Natural killer cell treated with Interleukin-12 subunit alpha and Interleukin-12 subunit beta and Interleukin-15 and Interleukin-18, amount 100 ng/mL, for 72 hours (primary cell): ENCODE results near the gene ZNF467. TPM values are rescaled to one million over a fixed set of nuclear protein-coding genes. Genes with fewer than 3 reads are reported as not detected.

Source experiments
- ATAC-seq, 2 donors: fragments of 150-1000 bp; cut with Tn5 transposase in 1 of 2; sonication (Bioruptor Pico), chemical (Tn5 transposase) in 1 of 2; 2 replicates each; pipeline ENCODE4 v1.10.0; 2021
- DNase-seq: peaks from one replicate; pipeline ENCODE4 v3.0.0; 2022; ENCODE audit warnings: low spot score
- H3K27ac Mint-ChIP-seq, 2 donors: 1 replicate in 1 of 2; 2 replicates in 1 of 2; pipeline ENCODE4 v1.8.0; 2022; ENCODE audit warnings: mixed read lengths in 2 of 2, mild to moderate bottlenecking in 1 of 2, moderate library complexity in 1 of 2
- H3K27me3 Mint-ChIP-seq, 2 donors: 1 replicate in 1 of 2; 2 replicates in 1 of 2; pipeline ENCODE4 v1.8.0; 2022; ENCODE audit warnings: mixed read lengths in 2 of 2
- H3K36me3 Mint-ChIP-seq: one replicate; pipeline ENCODE4 v1.8.0; 2022; ENCODE audit warnings: mixed read lengths
- H3K4me1 Mint-ChIP-seq, 2 donors: 1 replicate in 1 of 2; 2 replicates in 1 of 2; pipeline ENCODE4 v1.8.0; 2022; ENCODE audit warnings: low read depth in 2 of 2, mixed read lengths in 2 of 2, mild to moderate bottlenecking in 1 of 2
- H3K4me3 Mint-ChIP-seq: one replicate; pipeline ENCODE4 v1.8.0; 2022; ENCODE audit warnings: mixed read lengths
- H3K9me3 Mint-ChIP-seq: 2 replicates; pipeline ENCODE4 v1.8.0; 2022; ENCODE audit warnings: mixed read lengths
- total RNA-seq, 2 donors: library from RNA; stranded (reverse); gene quantifications; one replicate each; pipeline ENCODE4 v1.2.3, GENCODE V29; 2022

ZNF467 gene
- total RNA-seq, 2 donors from 2014 or later: 0.10 to 0.28 TPM

DNA sequence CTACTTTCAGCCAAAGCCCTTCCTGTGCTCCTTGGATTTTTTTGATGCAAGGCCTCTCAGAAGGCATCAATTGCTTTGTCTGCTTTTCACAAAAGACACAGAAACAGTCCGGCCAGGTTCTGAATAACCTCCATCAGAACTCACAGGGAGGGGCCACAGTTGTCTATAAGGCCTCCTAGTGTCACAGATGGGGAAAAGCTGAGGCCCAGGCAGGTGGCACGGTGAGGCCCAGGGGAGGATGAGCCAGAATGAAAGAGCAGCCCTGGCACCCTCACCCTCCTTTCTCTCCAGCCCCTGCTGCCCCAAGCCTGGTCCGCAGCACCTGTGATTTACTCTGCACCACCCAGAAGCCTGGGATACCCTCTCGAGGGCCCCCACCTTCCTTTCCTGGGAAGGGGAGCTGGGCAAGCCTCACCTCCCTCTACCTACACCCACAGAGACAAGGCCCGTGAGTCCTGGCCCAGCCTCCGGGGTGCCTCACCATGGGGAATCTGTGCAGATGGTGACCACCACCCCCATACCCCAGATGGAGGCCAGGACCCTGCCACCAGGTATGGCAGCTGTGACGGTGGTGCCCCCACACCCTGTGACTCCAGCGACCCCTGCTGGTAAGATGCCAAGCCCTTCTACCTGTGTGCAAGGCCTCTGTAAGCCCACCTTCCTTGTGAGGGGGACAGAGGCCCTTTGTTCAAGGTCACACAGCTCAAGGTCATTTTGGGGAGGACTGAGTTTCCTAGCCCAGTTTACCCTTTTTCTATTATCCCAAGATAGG, 26.2 kb upstream of the ZNF467 start:
- Mint-ChIP-seq H3K4me3 (no peak overlapping the region), H3K9me3 (no peaks in the 10 kb centered on the region), H3K4me1 (no peaks in the 10 kb centered on the region), H3K27ac (no peak overlapping the region), H3K36me3 (no peaks in the 10 kb centered on the region), H3K27me3 (no peaks in the 10 kb centered on the region)
- ATAC-seq (no peak), DNase-seq (no peak)

DNA sequence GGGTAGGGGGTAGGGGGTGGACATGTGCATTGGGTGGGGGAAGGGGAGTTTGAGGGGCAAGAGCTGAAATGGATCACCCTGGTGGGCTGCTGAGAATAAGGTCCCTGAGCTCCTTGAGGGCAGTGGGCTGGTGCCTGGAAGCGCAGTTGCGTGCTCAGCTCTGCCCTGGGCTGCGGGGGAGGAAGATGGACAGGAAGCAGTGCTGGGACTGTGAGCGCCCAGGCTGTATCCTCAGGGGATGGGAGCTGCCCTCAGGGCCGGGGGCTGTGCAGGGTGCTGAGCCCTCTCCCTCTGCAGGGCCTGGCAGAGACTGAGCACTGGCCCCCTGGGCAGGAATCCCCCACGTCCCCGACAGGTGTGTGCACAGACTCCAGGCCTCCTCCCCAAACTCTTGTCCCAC, 24.4 kb upstream of the ZNF467 start:
- H3K4me1 Mint-ChIP-seq: no peaks in the 10 kb centered on the region
- no peaks in the 10 kb centered on the region for H3K9me3 Mint-ChIP-seq
- H3K36me3 Mint-ChIP-seq: no peaks in the 10 kb centered on the region
- peaks cover 0 to 2% of the 10 kb centered on the region in 2 donors for H3K27me3 Mint-ChIP-seq
- no peak overlapping the region for H3K4me3 Mint-ChIP-seq
- H3K27ac Mint-ChIP-seq: no peak overlapping the region
- no peak for ATAC-seq
- no peak for DNase-seq

DNA sequence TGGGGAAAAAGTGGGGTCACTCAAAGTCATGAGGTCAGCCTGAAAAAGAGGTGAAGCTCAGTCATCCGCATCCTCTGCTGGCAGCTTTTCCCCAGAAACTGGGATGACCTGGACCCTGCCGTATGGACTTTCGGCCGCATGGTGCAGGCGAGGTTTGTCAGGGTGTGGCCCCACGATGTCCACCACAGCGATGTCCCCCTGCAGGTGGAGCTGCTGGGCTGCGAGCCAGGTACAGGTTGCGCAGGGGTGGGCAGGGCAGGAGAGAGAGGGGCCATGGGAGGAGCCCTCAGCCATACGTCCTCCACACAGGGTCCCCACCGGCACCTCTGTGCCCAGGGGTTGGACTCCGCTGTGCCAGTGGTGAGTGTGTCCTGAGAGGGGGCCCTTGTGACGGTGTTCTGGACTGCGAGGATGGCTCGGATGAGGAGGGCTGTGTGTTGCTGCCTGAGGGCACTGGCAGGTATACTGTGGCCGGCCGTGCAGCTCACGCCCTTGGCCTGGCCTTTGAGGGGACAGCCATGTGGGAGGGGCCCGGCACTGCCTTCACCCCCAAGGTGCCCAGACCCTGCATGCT, 23.0 kb upstream of the ZNF467 start:
- DNase-seq: no peak
- Mint-ChIP-seq H3K36me3 (no peaks in the 10 kb centered on the region), H3K4me3 (no peak overlapping the region), H3K27ac (no peak overlapping the region), H3K4me1 (no peaks in the 10 kb centered on the region), H3K9me3 (no peaks in the 10 kb centered on the region), H3K27me3 (peaks cover 0 to 4% of the 10 kb centered on the region in 2 donors)
- no peak for ATAC-seq

DNA sequence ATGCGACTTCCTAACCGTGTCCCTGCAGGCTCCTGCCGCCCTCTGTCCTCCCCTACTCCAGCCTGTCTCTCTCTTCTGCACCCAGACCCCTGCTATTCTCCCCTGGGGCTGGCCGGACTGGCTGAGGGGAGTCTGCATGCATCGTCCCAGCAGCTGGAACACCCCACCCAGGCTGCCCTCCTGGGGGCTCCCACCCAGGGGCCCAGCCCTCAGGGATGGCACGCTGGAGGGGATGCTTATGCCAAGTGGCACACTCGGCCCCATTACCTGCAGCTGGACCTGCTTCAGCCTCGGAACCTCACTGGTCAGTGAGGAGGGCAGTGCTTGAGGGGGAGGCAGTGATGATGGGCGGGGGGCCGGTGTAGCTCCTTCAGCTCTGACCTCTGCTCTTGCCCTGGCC, 21.7 kb upstream of the ZNF467 start:
- Mint-ChIP-seq H3K36me3 (no peaks in the 10 kb centered on the region), H3K4me3 (no peak overlapping the region), H3K9me3 (no peaks in the 10 kb centered on the region), H3K4me1 (no peaks in the 10 kb centered on the region), H3K27ac (no peak overlapping the region), H3K27me3 (peaks cover 0 to 4% of the 10 kb centered on the region in 2 donors)
- DNase-seq (no peak), ATAC-seq (no peak)

DNA sequence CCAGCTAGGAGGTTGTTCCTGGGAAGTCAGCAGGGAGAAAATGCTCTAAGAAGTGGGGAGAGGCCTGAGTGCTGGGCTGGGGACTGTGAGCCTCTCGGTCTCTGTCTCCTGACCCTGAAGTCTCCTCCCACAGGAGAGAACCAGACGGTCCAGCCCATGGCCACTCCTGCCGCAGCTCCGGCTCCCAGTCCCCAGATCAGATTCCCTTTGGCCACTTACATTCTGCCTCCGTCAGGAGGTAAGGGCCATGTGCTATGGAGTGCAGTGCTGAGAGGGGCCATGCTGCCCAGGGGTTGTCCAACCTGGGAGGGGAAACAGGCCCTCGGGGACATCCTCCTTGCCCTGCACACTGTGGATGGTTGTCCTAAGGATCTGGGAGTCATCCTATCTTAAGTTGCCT, 21.3 kb upstream of the ZNF467 start:
- Mint-ChIP-seq H3K36me3 (no peaks in the 10 kb centered on the region), H3K9me3 (no peaks in the 10 kb centered on the region), H3K27ac (no peak overlapping the region), H3K4me1 (no peaks in the 10 kb centered on the region), H3K27me3 (peaks cover 3 to 8% of the 10 kb centered on the region in 2 donors), H3K4me3 (no peak overlapping the region)
- DNase-seq (no peak), ATAC-seq (no peak)

DNA sequence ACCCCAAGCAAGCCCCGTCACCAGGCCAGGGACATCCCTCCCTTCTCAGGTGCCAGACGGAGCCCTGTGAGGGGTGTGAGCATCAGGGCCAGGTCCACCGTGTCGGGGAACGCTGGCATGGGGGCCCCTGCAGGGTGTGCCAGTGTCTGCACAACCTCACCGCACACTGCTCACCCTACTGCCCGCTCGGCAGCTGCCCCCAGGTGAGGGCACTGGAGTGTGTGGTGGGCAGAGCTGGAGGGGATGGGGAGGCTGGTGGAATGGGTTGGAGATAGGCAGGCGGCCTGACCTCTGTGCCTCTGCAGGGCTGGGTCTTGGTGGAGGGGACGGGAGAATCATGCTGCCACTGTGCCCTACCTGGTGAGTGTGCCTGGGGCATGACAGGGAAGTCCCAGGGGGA, 19.9 kb upstream of the ZNF467 start:
- no peak overlapping the region for H3K4me3 Mint-ChIP-seq

DNA sequence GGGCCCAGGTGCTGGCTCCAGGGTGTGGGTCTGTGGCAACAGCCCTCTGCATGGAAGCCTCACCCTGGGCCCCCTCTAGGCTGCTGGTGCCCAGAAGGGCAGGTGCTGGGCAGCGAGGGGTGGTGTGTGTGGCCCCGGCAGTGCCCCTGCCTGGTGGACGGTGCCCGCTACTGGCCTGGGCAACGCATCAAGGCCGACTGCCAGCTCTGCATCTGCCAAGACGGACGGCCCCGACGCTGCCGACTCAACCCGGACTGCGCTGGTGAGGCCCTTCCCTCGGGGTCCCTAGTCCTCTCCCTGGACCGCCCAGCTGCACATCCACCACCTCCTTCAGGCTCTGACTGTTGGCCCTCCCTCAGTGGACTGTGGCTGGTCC, 18.8 kb upstream of the ZNF467 start:
- H3K4me3 Mint-ChIP-seq: no peak overlapping the region
- H3K27me3 Mint-ChIP-seq: peaks cover 5 to 14% of the 10 kb centered on the region in 2 donors
- ATAC-seq: no peak
- H3K36me3 Mint-ChIP-seq: no peaks in the 10 kb centered on the region
- H3K4me1 Mint-ChIP-seq: no peaks in the 10 kb centered on the region
- no peak for DNase-seq
- no peaks in the 10 kb centered on the region for H3K9me3 Mint-ChIP-seq
- no peak overlapping the region for H3K27ac Mint-ChIP-seq

More for the DNA sequence above, 19.9 kb upstream of the ZNF467 start:
- DNase-seq (no peak), ATAC-seq (no peak)
- Mint-ChIP-seq H3K4me1 (no peaks in the 10 kb centered on the region), H3K36me3 (no peaks in the 10 kb centered on the region), H3K27me3 (peaks cover 5 to 14% of the 10 kb centered on the region in 2 donors), H3K27ac (no peak overlapping the region), H3K9me3 (no peaks in the 10 kb centered on the region)

DNA sequence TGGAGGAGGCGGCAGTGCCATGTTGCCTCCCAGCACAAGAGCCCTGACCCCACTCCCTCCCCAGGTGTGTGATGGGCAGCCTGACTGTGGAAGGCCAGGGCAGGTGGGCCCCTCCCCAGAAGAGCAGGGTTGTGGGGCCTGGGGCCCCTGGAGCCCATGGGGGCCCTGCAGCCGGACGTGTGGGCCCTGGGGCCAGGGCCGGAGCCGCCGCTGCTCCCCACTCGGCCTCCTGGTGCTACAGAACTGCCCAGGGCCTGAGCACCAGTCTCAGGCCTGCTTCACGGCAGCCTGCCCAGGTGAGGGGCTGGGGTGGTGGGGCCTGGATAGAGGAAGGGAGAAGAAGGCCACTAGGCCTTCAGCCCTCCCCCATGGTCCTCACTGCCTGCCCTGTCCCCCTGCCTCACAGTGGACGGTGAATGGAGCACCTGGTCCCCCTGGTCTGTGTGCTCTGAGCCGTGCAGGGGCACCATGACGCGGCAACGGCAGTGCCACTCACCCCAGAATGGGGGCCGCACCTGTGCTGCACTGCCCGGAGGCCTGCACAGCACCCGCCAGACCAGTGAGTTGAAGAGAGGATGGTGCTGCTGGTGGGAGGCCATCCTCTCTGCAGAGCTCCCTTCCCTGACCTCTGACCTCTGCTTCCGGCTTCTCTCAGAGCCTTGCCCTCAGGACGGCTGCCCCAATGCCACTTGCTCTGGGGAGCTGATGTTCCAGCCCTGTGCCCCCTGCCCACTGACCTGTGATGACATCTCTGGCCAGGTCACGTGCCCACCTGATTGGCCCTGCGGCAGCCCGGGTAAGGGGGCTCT, 18.2 kb upstream of the ZNF467 start:
- Mint-ChIP-seq H3K27me3 (peaks cover 5 to 14% of the 10 kb centered on the region in 2 donors), H3K9me3 (no peaks in the 10 kb centered on the region), H3K36me3 (no peaks in the 10 kb centered on the region), H3K27ac (no peak overlapping the region), H3K4me3 (no peak overlapping the region), H3K4me1 (no peaks in the 10 kb centered on the region)
- DNase-seq (no peak), ATAC-seq (no peak)

DNA sequence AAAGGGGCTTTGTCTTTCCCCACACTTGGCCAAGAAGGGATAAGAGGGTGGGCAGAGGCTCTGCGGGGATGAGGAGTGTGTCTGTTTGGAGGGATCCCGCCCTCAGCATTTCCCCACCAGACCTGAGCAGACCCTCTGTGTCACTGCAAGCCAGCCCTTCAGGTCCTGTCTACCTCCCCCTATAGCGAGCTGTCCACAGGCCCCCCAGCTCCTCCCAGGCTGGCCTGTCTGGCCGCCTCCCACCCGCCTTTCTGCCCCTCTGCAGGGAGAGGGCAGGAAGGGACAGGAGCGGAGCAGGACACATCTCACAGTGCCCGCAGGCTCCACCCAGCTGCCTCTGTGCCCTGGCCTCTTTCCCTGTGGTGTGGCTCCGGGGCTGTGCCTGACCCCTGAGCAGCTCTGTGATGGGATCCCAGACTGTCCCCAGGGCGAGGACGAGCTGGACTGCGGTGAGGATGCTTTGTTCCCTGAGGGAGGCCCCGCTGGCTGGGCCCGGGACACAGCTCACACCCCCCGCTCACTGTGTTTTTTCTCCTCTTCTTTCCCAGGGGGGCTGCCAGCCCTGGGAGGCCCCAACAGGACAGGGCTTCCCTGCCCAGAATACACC, 17.5 kb upstream of the ZNF467 start:
- no peak overlapping the region for H3K27ac Mint-ChIP-seq
- no peaks in the 10 kb centered on the region for H3K9me3 Mint-ChIP-seq
- DNase-seq: no peak
- no peak for ATAC-seq
- peaks cover 5 to 14% of the 10 kb centered on the region in 2 donors for H3K27me3 Mint-ChIP-seq
- H3K4me1 Mint-ChIP-seq: no peaks in the 10 kb centered on the region
- no peaks in the 10 kb centered on the region for H3K36me3 Mint-ChIP-seq
- H3K4me3 Mint-ChIP-seq: no peak overlapping the region

DNA sequence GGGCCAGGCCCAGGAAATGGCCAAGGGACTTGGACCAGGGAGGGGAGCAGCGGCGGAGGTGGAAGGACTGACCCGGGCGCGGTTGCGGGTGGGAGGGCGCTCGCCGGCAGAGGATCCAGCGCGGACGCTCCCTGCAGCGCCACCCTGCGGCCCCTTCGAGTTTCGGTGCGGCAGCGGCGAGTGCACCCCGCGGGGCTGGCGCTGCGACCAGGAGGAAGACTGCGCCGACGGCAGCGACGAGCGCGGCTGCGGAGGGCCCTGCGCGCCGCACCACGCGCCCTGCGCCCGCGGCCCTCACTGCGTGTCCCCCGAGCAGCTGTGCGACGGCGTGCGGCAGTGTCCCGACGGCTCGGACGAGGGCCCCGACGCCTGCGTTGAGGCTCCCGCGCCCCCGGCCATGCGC, 16.8 kb upstream of the ZNF467 start:
- ATAC-seq (peak; percentile 4 to 10), DNase-seq (no peak)
- Mint-ChIP-seq H3K4me3 (no peak overlapping the region), H3K9me3 (no peaks in the 10 kb centered on the region), H3K27ac (no peak overlapping the region), H3K36me3 (no peaks in the 10 kb centered on the region), H3K27me3 (peaks cover 5 to 14% of the 10 kb centered on the region in 2 donors), H3K4me1 (no peaks in the 10 kb centered on the region)

DNA sequence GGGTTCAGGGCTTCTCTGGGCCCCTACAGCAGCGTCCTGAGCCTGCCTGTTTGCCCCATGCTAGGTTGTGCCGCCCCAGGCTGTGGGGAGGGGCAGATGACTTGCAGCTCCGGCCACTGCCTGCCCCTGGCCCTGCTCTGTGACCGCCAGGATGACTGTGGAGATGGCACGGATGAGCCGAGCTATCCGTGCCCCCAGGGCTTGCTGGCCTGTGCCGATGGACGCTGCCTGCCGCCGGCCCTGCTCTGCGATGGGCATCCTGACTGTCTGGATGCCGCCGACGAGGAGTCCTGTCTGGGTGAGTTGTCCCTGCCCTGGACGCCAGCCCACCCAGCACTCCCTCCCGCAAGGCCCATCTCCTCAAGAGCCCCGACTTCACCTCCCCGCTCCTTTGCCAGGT, 15.7 kb upstream of the ZNF467 start:
- ATAC-seq: no peak
- H3K27ac Mint-ChIP-seq: no peak overlapping the region
- H3K4me3 Mint-ChIP-seq: no peak overlapping the region
- H3K9me3 Mint-ChIP-seq: no peaks in the 10 kb centered on the region
- no peak for DNase-seq
- H3K27me3 Mint-ChIP-seq: peaks cover 5 to 14% of the 10 kb centered on the region in 2 donors
- no peaks in the 10 kb centered on the region for H3K36me3 Mint-ChIP-seq
- H3K4me1 Mint-ChIP-seq: no peaks in the 10 kb centered on the region

DNA sequence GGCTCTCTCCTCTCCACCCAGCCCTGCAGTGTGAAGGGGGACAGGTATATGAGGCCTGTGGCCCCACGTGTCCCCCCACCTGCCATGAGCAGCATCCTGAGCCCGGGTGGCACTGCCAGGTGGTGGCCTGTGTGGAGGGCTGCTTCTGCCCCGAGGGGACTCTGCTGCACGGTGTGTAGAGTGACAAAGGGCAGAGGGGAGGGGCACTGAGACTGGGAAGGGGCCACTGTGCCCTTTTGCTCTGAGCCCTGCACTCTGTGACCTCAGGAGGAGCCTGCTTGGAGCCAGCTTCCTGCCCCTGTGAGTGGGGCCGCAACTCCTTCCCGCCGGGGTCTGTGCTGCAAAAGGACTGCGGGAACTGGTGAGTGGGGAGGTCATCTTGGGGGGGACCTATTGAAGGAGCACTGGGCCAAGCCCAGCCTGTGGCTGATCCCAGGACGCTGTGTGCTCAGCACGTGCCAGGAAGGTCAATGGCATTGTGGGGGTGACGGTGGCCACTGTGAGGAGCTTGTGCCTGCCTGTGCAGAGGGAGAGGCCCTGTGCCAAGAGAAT, 15.0 kb upstream of the ZNF467 start:
- H3K27me3 Mint-ChIP-seq: peaks cover 5 to 12% of the 10 kb centered on the region in 2 donors
- DNase-seq: no peak
- H3K27ac Mint-ChIP-seq: no peak overlapping the region
- H3K36me3 Mint-ChIP-seq: no peaks in the 10 kb centered on the region
- no peaks in the 10 kb centered on the region for H3K9me3 Mint-ChIP-seq
- no peak overlapping the region for H3K4me3 Mint-ChIP-seq
- no peaks in the 10 kb centered on the region for H3K4me1 Mint-ChIP-seq
- no peak for ATAC-seq

DNA sequence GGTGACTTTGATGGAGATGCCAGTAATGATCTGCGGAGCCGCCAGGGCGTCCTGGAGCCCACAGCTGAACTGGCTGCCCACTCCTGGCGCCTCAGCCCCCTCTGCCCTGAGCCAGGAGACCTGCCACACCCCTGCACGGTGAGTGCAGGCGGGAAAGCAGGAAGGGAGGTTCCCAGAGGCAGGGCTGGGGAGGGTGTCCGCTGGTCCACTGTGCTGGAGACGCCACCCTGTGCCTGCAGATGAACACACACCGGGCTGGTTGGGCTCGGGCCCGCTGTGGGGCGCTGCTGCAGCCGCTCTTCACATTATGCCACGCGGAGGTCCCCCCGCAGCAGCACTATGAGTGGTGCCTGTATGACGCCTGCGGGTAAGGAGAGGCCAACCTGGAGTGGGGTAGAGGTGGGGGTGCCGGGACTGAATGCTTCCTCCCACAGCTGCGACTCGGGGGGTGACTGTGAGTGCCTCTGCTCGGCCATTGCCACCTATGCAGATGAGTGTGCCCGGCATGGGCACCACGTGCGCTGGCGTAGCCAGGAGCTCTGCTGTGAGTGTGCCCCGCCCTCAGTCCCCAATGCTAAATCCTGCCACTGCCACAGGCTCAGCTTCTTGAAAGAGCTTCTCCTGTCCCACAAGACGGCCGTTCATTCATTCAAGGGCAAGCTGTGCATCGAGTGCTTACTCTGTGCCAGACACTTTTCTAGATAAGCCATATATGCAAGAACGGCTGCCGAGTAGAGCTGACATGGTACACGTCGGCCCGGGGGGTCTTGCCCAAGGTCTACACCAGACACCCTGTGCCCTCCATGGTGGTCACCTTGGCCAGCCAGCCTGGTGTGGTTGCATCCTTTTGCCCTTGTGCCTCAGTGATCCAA, 14.3 kb upstream of the ZNF467 start:
- H3K36me3 Mint-ChIP-seq: no peaks in the 10 kb centered on the region
- H3K4me3 Mint-ChIP-seq: no peak overlapping the region
- ATAC-seq (peak; percentile 3 to 20), DNase-seq (no peak)
- no peaks in the 10 kb centered on the region for H3K9me3 Mint-ChIP-seq
- peaks cover 5 to 12% of the 10 kb centered on the region in 2 donors for H3K27me3 Mint-ChIP-seq
- no peak overlapping the region for H3K27ac Mint-ChIP-seq
- H3K4me1 Mint-ChIP-seq: no peaks in the 10 kb centered on the region
